ENCODE results near the gene MMP23B. TPM values are rescaled to one million over a fixed set of nuclear protein-coding genes. Genes with fewer than 3 reads are reported as not detected.

MMP23B gene
- total and polyA plus RNA-seq, 2 of the 8 experiments (the other 6 are each of a cell fraction or from before 2014, with no cell fraction given) = 9.2 to 14.6 TPM

GRCh38 chr1:1601564-1602303 is 30.2 kb upstream of the MMP23B start (continued):
- TF ChIP-seq CHD7 (IDR thresholded peaks at IDR 0.05; ENCODE audit: insufficient replicate concordance, low read length) = no peak
- TF ChIP-seq EP300 (IDR thresholded peaks at IDR 0.05; ENCODE audit: borderline replicate concordance in 1 of 2, low read depth in 2 of 2, low read length in 2 of 2) = no peak
